Heart right ventricle (tissue), 16 donors: ENCODE measurements around the gene SMYD4. TPM values are rescaled to one million over a fixed set of nuclear protein-coding genes. Genes with fewer than 3 reads are reported as not detected.
A peak's percentile ranks its signal among the peaks of the same experiment; 100 is the strongest.

Experiments
- ATAC-seq, 8 donors: fragments of 200-7000 bp; cut with Tn5 transposase; one replicate each; pipeline ENCODE4 v1.9.1; 2020; ENCODE audit warnings: mild to moderate bottlenecking in 8 of 8, moderate library complexity in 8 of 8, moderate number of reproducible peaks in 1 of 8
- DNase-seq, 2 donors: peaks; one replicate each; pipeline ENCODE4 v3.0.0-alpha.2; 2020
- H3K27ac ChIP-seq, 10 donors: fragments of 200-600 bp; sonication (generic) in 2 of 10; one replicate each; pipeline versions ENCODE4 v1.5.0 to v1.8.0; 2020 to 2022; ENCODE audit warnings: mild to moderate bottlenecking in 3 of 10
- H3K27me3 ChIP-seq, 7 donors: fragments of 200-600 bp; one replicate each; pipeline ENCODE4 v1.8.0; 2021 to 2022; ENCODE audit warnings: mild to moderate bottlenecking in 2 of 7
- H3K36me3 ChIP-seq, 9 donors: fragments of 200-600 bp; sonication (generic) in 1 of 9; one replicate each; pipeline versions ENCODE4 v1.5.0 to v1.8.0; 2020 to 2022; ENCODE audit warnings: mild to moderate bottlenecking in 2 of 9
- H3K4me1 ChIP-seq, 9 donors: fragments of 200-600 bp; sonication (generic) in 1 of 9; one replicate each; pipeline versions ENCODE4 v1.5.0 to v1.8.0; 2020 to 2022; ENCODE audit warnings: mild to moderate bottlenecking in 4 of 9
- H3K4me3 ChIP-seq, 10 donors: fragments of 200-600 bp; sonication (generic) in 2 of 10; one replicate each; pipeline versions ENCODE4 v1.5.0 to v1.8.0; 2020 to 2022; ENCODE audit warnings: mild to moderate bottlenecking in 7 of 10, moderate library complexity in 2 of 10
- H3K9me3 ChIP-seq, 11 donors: fragments of 200-600 bp in 10 of 11; sonication (generic) in 2 of 11; one replicate each; pipeline versions ENCODE4 v1.5.0 to v1.8.0; 2013 to 2022; ENCODE audit warnings: mild to moderate bottlenecking in 2 of 11, control low read depth in 1 of 11, moderate library complexity in 1 of 11
- WGBS, 2 donors: extraction: QIAGEN DNeasy Blood & Tissue Kit; methylation state at CpG; one replicate each; pipeline ENCODE4 v1.1.7; 2013; ENCODE audit warnings: inconsistent platforms in 1 of 2; 5-methylcytosine and 5-hydroxymethylcytosine counted together
- intact Hi-C, 10 donors: fragments of 100-400 bp; cut with DNase I; formaldehyde crosslinking; loops; one replicate each; pipeline versions ENCODE4 v1.11.1 to v1.14.2; 2022
- polyA plus RNA-seq, 2 donors: library from polyadenylated mRNA; stranded (reverse); fragments of 200-250 nt; gene quantifications; one replicate each; pipeline ENCODE4 v1.2.3, GENCODE V29; 2013
- total RNA-seq, 10 donors: library from RNA; stranded (reverse); fragmentation: NEBNext Ultra II Directional in 3 of 10; extraction: Animal tissue kit (Norgen Biotek cat#: 25700) in 3 of 10; gene quantifications; one replicate each; pipeline versions ENCODE4 v1.2.1 to v1.2.4, GENCODE V29; 2021 to 2023
- TF ChIP-seq, protein P1 (sequence below), 9 donors: fragments of 200-600 bp; sonication (generic) in 2 of 9; IDR thresholded peaks; one replicate each; pipeline versions ENCODE4 v1.5.0 to v1.8.0; 2021 to 2022; ENCODE audit warnings: antibody characterized with exemption in 9 of 9, mild to moderate bottlenecking in 5 of 9, moderate library complexity in 1 of 9
- donor health status: Arrhythmogenic right ventricular cardiomyopathy.
- donor health status: ischemic (EF 13 %, LVEDD 7.1; RV severe dilation, severe dysfunction).
- donor health status: healthy with polysubstance abuse.
- donor health status: DM: no; HTN: yes; CAD: no.
- donor health status: DM: no; HTN: no; CAD: no.
- donor health status: ischemic (EF 25% LVEDD 6.9; RV normal size, moderate dysfunction).
- donor health status: ischemic (EF 25% LVEDD 5.7; RV mildly dilated, moderate dysfunction).
- donor health status: healthy.
- donor health status: DM: yes; HTN: yes; CAD: no.
- donor health status: Ischemic cardiomyopathy.
- donor health status: ischemic (EF 35%, LVEDD 5.7; RV mildly dilated, moderate dysfunction).
- donor health status: nonischemic (EF 11% LVEDD 7.7; RV severe dilation, severe dysfunction).
- donor health status: DM: yes; HTN: yes; CAD: no.
- donor health status: PGD.
- donor health status: ischemic (EF 29% LVEDD 5.4; RV normal size, mild dysfunction).
- donor health status: nonischemic (EF 23%, LVEDD 6.1; RV moderate dilation, normal function).

The SMYD4 gene
- total and polyA plus RNA-seq, 12 donors, result 4.6 to 13.5 (median 8.9) TPM

DNA sequence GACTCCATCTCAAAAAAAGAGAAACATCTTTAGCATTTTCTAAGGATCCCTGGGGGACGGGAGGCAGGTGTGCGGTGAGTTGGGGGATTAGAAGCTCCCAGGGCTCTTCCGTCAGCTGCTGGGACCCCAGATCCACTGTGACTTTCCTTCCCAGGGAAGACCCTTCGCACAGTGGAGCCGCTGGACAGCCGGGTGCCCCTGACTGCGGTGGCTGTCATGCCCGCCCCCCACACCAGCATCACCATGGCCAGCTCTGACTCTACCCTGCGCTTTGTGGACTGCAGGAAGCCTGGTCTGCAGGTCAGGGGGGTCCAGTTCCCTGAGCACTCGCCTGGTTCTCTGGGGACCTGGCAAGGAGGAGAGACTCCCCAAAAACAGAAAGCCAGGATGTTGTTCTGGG, 94.3 kb downstream of the SMYD4 start:
- Histone ChIP-seq H3K36me3 (peaks cover 0 to 76% (median 10%) of the 10 kb centered on the region in 9 donors), H3K9me3 (no peaks in the 10 kb centered on the region), H3K27ac (peak overlapping the region in 1 of 10 donors; percentile 12), H3K4me3 (no peak overlapping the region), H3K4me1 (peaks cover 11 to 35% (median 29%) of the 10 kb centered on the region in 9 donors), H3K27me3 (no peaks in the 10 kb centered on the region)
- 95 to 98% methylated on average over 10 of the region's 10 CpGs for WGBS, 2 donors
- DNase-seq, result no peak
- TF ChIP-seq, protein P1, sequence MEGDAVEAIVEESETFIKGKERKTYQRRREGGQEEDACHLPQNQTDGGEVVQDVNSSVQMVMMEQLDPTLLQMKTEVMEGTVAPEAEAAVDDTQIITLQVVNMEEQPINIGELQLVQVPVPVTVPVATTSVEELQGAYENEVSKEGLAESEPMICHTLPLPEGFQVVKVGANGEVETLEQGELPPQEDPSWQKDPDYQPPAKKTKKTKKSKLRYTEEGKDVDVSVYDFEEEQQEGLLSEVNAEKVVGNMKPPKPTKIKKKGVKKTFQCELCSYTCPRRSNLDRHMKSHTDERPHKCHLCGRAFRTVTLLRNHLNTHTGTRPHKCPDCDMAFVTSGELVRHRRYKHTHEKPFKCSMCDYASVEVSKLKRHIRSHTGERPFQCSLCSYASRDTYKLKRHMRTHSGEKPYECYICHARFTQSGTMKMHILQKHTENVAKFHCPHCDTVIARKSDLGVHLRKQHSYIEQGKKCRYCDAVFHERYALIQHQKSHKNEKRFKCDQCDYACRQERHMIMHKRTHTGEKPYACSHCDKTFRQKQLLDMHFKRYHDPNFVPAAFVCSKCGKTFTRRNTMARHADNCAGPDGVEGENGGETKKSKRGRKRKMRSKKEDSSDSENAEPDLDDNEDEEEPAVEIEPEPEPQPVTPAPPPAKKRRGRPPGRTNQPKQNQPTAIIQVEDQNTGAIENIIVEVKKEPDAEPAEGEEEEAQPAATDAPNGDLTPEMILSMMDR (IDR thresholded peaks at IDR 0.05), result no peak
- ATAC-seq, result no peak
- intact Hi-C loops, result loop anchor here in 1 of 10 donors (10.0 kb wide), 1 partner anchor 129 kb away; no protein-coding TSS in a partner anchor

DNA sequence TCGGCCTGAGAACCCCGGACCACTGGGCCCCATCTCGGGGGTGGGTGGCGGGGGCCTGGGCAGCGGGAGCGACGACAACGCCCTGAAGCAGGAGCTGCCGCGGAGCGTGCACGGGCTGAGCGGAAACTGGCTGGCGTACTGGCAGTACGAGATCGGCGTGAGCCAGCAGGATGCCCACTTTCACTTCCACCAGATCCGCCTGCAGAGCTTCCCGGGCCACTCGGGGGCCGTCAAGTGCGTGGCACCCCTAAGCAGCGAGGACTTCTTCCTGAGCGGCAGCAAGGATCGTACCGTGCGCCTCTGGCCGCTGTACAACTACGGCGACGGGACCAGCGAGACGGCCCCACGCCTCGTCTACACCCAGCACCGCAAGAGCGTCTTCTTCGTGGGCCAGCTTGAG, 95.9 kb downstream of the SMYD4 start:
- 95 to 96% methylated on average over 38 of the region's 38 CpGs for WGBS, 2 donors
- no peak overlapping the region for H3K27ac ChIP-seq
- peaks cover 0 to 92% (median 10%) of the 10 kb centered on the region in 9 donors for H3K36me3 ChIP-seq
- no peaks in the 10 kb centered on the region for H3K9me3 ChIP-seq
- TF ChIP-seq, protein P1 (IDR thresholded peaks at IDR 0.05), result no peak
- no peak for ATAC-seq
- DNase-seq, result no peak
- H3K4me1 ChIP-seq, result peaks cover 11 to 52% (median 33%) of the 10 kb centered on the region in 9 donors
- H3K4me3 ChIP-seq, result no peak overlapping the region
- no peaks in the 10 kb centered on the region for H3K27me3 ChIP-seq
- intact Hi-C loops, result loop anchor here in 1 of 10 donors (10.0 kb wide), 1 partner anchor 131 kb away; no protein-coding TSS in a partner anchor

DNA sequence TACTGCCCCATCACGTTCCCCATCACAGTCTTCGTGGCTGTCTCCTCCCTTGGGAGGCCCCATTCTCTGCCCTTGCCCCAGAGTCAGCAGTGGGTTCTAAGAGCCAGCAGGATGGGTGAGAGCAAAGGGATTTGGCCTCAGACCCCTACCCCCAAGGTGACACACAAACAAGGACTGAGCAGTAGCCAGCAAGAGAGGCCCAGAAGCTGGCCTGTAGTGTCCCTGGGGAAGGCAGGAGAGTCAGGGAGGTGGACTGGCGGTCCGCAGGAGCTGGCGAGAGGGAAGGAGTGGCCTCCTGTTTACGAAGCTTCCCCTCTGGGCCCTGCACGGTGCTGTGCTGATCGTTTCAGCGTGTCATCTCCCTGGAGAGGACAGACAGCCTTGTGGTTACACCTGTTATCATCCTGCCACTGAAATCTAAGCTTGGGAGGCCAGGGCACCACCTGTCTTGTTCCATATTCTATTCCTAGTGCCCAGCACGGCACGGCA, 96.8 kb downstream of the SMYD4 start:
- H3K4me3 ChIP-seq, result no peak overlapping the region
- TF ChIP-seq, protein P1 (IDR thresholded peaks at IDR 0.05), result no peak
- intact Hi-C loops, result loop anchor here in 1 of 10 donors (10.0 kb wide), 1 partner anchor 132 kb away; no protein-coding TSS in a partner anchor
- H3K9me3 ChIP-seq, result no peaks in the 10 kb centered on the region
- no peak overlapping the region for H3K27ac ChIP-seq
- WGBS, 2 donors, result 66 to 83% methylated on average over 11 of the region's 11 CpGs
- peaks cover 11 to 54% (median 29%) of the 10 kb centered on the region in 9 donors for H3K4me1 ChIP-seq
- ATAC-seq, result no peak
- peaks cover 0 to 96% (median 10%) of the 10 kb centered on the region in 9 donors for H3K36me3 ChIP-seq
- H3K27me3 ChIP-seq, result no peaks in the 10 kb centered on the region
- no peak for DNase-seq

DNA sequence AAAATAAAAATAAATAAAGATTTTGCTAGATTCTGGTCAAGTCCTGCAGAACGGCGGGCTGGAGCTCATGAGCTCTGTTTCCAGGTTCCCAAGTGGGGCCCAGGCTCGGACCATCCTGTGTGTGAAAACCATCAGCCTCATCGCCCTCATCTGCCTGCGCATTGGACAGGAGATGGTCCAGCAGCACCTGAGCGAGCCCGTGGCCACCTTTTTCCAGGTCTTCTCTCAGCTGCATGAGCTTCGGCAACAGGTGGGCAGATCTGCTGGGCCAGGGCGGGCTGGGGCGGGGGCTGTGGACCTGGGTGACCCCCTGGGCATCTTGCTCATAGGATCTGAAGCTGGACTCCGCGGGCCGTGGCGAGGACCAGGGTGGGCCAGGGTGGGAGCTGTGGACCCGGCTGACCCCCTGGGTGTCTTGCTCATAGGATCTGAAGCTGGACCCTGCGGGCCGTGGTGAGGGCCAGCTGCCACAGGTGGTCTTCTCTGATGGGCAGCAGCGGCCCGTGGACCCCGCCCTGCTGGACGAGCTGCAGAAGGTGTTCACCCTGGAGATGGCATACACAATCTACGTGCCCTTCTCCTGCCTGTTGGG, 97.4 kb downstream of the SMYD4 start:
- H3K9me3 ChIP-seq, result no peaks in the 10 kb centered on the region
- no peak overlapping the region for H3K4me3 ChIP-seq
- TF ChIP-seq, protein P1 (IDR thresholded peaks at IDR 0.05), result no peak
- peaks cover 11 to 52% (median 25%) of the 10 kb centered on the region in 9 donors for H3K4me1 ChIP-seq
- no peaks in the 10 kb centered on the region for H3K27me3 ChIP-seq
- intact Hi-C loops, result loop anchor here in 1 of 10 donors (10.0 kb wide), 1 partner anchor 132 kb away; no protein-coding TSS in a partner anchor
- H3K36me3 ChIP-seq, result peaks cover 0 to 96% (median 11%) of the 10 kb centered on the region in 9 donors
- no peak overlapping the region for H3K27ac ChIP-seq
- 93 to 95% methylated on average over 22 of the region's 22 CpGs for WGBS, 2 donors
- ATAC-seq (no peak), DNase-seq (no peak)
